Mesenchymal stem cell (in vitro differentiated cells and primary cell): ENCODE data around the gene INVS.

ENCODE experiments used
- DNase-seq: peaks from one replicate; pipeline ENCODE4 v3.0.0-alpha.2; 2013
- H2AFZ ChIP-seq: one replicate; pipeline ENCODE4 v1.6.1; 2013; ENCODE audit warnings: low read depth, mild to moderate bottlenecking, control low read depth, inconsistent platforms, low read length, moderate library complexity
- H2AK5ac ChIP-seq: 2 replicates; pipeline ENCODE4 v1.6.1; 2013; ENCODE audit warnings: low read length, moderate library complexity, mild to moderate bottlenecking, inconsistent platforms; ENCODE audit not compliant: severe bottlenecking
- H2BK120ac ChIP-seq: one replicate; pipeline ENCODE4 v1.6.1; 2013; ENCODE audit warnings: low read depth, mild to moderate bottlenecking, inconsistent platforms, low read length, moderate library complexity
- H2BK12ac ChIP-seq, 2 experiments: one replicate each; pipeline ENCODE4 v1.6.1; 2013; ENCODE audit warnings: inconsistent platforms in 2 of 2, low read length in 2 of 2, mild to moderate bottlenecking in 2 of 2, moderate library complexity in 2 of 2, control low read depth in 1 of 2
- H2BK15ac ChIP-seq: one replicate; pipeline ENCODE4 v1.6.1; 2013; ENCODE audit warnings: mild to moderate bottlenecking, low read depth, inconsistent platforms; ENCODE audit not compliant: poor library complexity, severe bottlenecking
- H2BK5ac ChIP-seq: 2 replicates; pipeline ENCODE4 v1.6.1; 2013; ENCODE audit warnings: low read depth, mild to moderate bottlenecking, low read length, control low read depth, inconsistent platforms; ENCODE audit not compliant: poor library complexity, severe bottlenecking
- H3K14ac ChIP-seq, 2 experiments: one replicate each; pipeline ENCODE4 v1.6.1; 2013; ENCODE audit warnings: inconsistent platforms in 2 of 2, low read length in 2 of 2, control low read depth in 1 of 2, mild to moderate bottlenecking in 1 of 2, moderate library complexity in 1 of 2
- H3K18ac ChIP-seq, 2 experiments: one replicate each; pipeline ENCODE4 v1.6.1; 2013; ENCODE audit warnings: inconsistent platforms in 2 of 2, low read length in 2 of 2, control low read depth in 1 of 2, low read depth in 1 of 2, mild to moderate bottlenecking in 1 of 2
- H3K23ac ChIP-seq, 2 experiments: one replicate each; pipeline ENCODE4 v1.6.1; 2013; ENCODE audit warnings: inconsistent platforms in 2 of 2, low read length in 2 of 2, mild to moderate bottlenecking in 2 of 2, moderate library complexity in 2 of 2, control low read depth in 1 of 2
- H3K27ac ChIP-seq: 2 replicates; pipeline ENCODE4 v1.5.1; 2013; ENCODE audit warnings: mild to moderate bottlenecking, moderate library complexity, low read length, control low read depth, inconsistent platforms; ENCODE audit not compliant: poor library complexity, severe bottlenecking
- H3K27me3 ChIP-seq, 2 experiments: 2 replicates each; pipeline versions ENCODE4 v1.6.1 to v1.7.0; 2013; ENCODE audit warnings: low read length in 2 of 2, mild to moderate bottlenecking in 2 of 2, moderate library complexity in 2 of 2, control low read depth in 1 of 2, inconsistent platforms in 1 of 2; ENCODE audit not compliant: control insufficient read depth in 1 of 2, insufficient read depth in 1 of 2
- H3K36me3 ChIP-seq, 2 experiments: 2 replicates each; pipeline versions ENCODE4 v1.6.1 to v1.7.0; 2013; ENCODE audit warnings: low read length in 2 of 2, control low read depth in 1 of 2, inconsistent platforms in 1 of 2, low read depth in 1 of 2, mild to moderate bottlenecking in 1 of 2; ENCODE audit not compliant: insufficient read depth in 2 of 2, control insufficient read depth in 1 of 2
- H3K4ac ChIP-seq, 2 experiments: one replicate each; pipeline ENCODE4 v1.6.1; 2013; ENCODE audit warnings: inconsistent platforms in 2 of 2, low read length in 2 of 2, mild to moderate bottlenecking in 2 of 2, moderate library complexity in 2 of 2, control low read depth in 1 of 2, low read depth in 1 of 2
- H3K4me1 ChIP-seq: 2 replicates; pipeline ENCODE4 v1.6.1; 2013; ENCODE audit warnings: low read depth, low read length, control low read depth; ENCODE audit not compliant: control insufficient read depth, insufficient read depth
- H3K4me2 ChIP-seq: 2 replicates; pipeline ENCODE4 v1.6.1; 2013; ENCODE audit warnings: low read length, mild to moderate bottlenecking, inconsistent platforms; ENCODE audit not compliant: poor library complexity, severe bottlenecking
- H3K4me3 ChIP-seq, 2 experiments: 2 replicates each; pipeline versions ENCODE4 v1.5.1 to v1.7.0; 2013; ENCODE audit warnings: low read length in 2 of 2, mild to moderate bottlenecking in 2 of 2, control low read depth in 1 of 2, low read depth in 1 of 2; ENCODE audit not compliant: insufficient read depth in 1 of 2
- H3K79me1 ChIP-seq: replicated peaks from 2 replicates; pipeline ENCODE4 v1.6.1; 2013; ENCODE audit warnings: mild to moderate bottlenecking, control low read depth, low read length, inconsistent platforms; ENCODE audit not compliant: poor library complexity, severe bottlenecking
- H3K9ac ChIP-seq: 2 replicates; pipeline ENCODE4 v1.7.0; 2013; ENCODE audit warnings: mild to moderate bottlenecking, low read length, moderate library complexity
- H3K9me3 ChIP-seq: 2 replicates; pipeline ENCODE4 v1.7.0; 2013; ENCODE audit warnings: mild to moderate bottlenecking, low read length; ENCODE audit not compliant: control insufficient read depth
- H4K8ac ChIP-seq: one replicate; pipeline ENCODE4 v1.6.1; 2013; ENCODE audit warnings: inconsistent platforms, mild to moderate bottlenecking, low read length, moderate library complexity
- H4K91ac ChIP-seq: one replicate; pipeline ENCODE4 v1.6.1; 2013; ENCODE audit warnings: mild to moderate bottlenecking, low read length, inconsistent platforms
- WGBS: methylation state at CpG from one replicate; pipeline ENCODE4 v1.1.7; 2013; ENCODE audit warnings: mixed read lengths; 5-methylcytosine and 5-hydroxymethylcytosine counted together

Gene INVS

DNA sequence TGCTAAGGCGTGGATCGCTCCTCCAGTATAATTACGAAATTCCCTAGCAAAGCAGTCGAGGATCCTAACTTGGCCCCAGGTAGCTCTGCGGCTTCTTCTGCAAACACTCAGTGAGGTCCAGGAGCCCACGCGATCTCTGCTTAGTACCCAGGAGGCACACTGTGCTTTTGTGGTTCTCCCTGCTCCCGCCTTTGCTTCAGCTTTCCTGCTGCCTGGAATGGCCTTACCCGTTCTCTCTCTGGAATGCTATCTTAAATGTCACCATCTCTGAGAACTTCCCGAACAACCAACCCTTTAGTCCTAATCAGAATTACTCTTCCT is 639 bp downstream of the INVS start:
- H3K27me3 ChIP-seq, result no peaks in the 10 kb centered on the region
- peak overlapping the region; percentile 11 for H3K27ac ChIP-seq
- H3K14ac ChIP-seq, result no peak overlapping the region
- H3K9me3 ChIP-seq, result no peaks in the 10 kb centered on the region
- H2BK5ac ChIP-seq, result no peak overlapping the region
- 20% methylated on average over 9 of the region's 10 CpGs for WGBS
- peak overlapping the region; percentile 54 for H2AFZ ChIP-seq
- no peak for DNase-seq
- no peak overlapping the region for H2BK120ac ChIP-seq
- no peak overlapping the region for H3K23ac ChIP-seq
- no peak overlapping the region for H4K91ac ChIP-seq
- peak overlapping the region; percentile 96 for H4K8ac ChIP-seq
- peaks cover 10% of the 10 kb centered on the region for H3K79me1 ChIP-seq
- H3K18ac ChIP-seq, result peak overlapping the region in 1 of 2 experiments; percentile 74
- H3K9ac ChIP-seq, result peak overlapping the region; percentile 97
- H3K4ac ChIP-seq, result peak overlapping the region in 1 of 2 experiments; percentile 35
- no peak overlapping the region for H2AK5ac ChIP-seq
- H3K36me3 ChIP-seq, result peaks cover 0 to 19% of the 10 kb centered on the region in 2 experiments
- no peak overlapping the region for H2BK15ac ChIP-seq
- H3K4me3 ChIP-seq, result peak overlapping the region; percentile 78 to 98
- H3K4me2 ChIP-seq, result peak overlapping the region; percentile 88
- peaks cover 2% of the 10 kb centered on the region for H3K4me1 ChIP-seq
- peak overlapping the region in 1 of 2 experiments; percentile 5 for H2BK12ac ChIP-seq

DNA sequence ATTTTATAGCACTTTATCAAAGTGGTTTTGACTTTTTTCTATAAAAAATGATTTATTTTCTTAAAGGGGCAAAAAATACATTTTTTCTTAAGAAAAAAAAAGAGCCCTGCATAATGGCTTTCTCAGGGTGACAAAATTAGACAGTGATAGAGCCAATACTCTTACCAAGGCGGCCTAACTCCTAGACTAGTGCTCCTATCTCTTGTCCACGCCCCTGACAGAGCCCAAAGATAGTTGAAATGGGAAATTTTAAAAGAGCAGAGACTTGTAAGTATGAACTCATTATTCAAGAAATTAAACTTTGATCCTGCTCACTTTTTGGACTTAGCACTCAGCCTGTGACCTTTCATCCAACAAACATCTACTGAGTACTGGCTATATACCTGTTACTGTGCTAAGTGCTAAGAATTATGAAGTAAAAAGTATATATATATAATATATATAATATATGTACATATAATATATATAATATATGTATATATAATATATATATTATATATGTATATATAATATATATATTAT is 1.2 kb downstream of the INVS start:
- Histone ChIP-seq H3K27me3 (no peaks in the 10 kb centered on the region), H2BK12ac (no peak overlapping the region), H3K4ac (no peak overlapping the region), H3K9me3 (no peaks in the 10 kb centered on the region), H3K79me1 (peaks cover 10% of the 10 kb centered on the region), H2AFZ (no peak overlapping the region), H3K18ac (no peak overlapping the region), H2AK5ac (no peak overlapping the region), H3K4me1 (peaks cover 2% of the 10 kb centered on the region), H3K4me3 (peak overlapping the region in 1 of 2 experiments; percentile 98), H4K8ac (no peak overlapping the region), H3K9ac (peak overlapping the region; percentile 97), H2BK120ac (no peak overlapping the region), H3K14ac (no peak overlapping the region), H3K36me3 (peaks cover 0 to 24% of the 10 kb centered on the region in 2 experiments), H2BK15ac (no peak overlapping the region), H2BK5ac (no peak overlapping the region), H3K23ac (no peak overlapping the region), H3K27ac (no peak overlapping the region), H3K4me2 (no peak overlapping the region), H4K91ac (no peak overlapping the region)
- no CpG with 5 or more reads among the region's 2 CpGs for WGBS
- no peak for DNase-seq

DNA sequence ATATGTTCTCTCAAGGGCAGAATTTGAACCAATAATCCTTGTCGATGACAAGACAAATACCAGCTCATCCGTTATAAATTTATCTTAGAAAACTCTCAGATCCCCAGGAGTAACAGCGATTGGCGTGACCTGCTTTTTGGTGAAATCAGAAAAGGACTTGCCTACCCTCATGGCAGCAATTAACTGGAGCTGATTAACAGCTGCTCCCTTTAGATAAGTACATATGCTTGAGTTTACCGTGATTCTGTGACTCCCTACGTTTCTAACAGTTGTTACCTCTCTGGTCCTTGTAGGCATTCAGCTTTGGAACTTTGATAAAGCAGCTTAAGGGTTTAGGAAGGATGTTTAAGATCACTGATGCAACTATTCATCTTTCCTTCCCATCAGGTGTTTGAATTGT is 2.6 kb downstream of the INVS start:
- no peak overlapping the region for H3K27ac ChIP-seq
- H3K9ac ChIP-seq, result no peak overlapping the region
- 95% methylated on average over 6 of the region's 6 CpGs for WGBS
- H2BK5ac ChIP-seq, result no peak overlapping the region
- DNase-seq, result no peak
- no peak overlapping the region for H4K8ac ChIP-seq
- H3K4me2 ChIP-seq, result no peak overlapping the region
- H3K18ac ChIP-seq, result no peak overlapping the region
- H3K27me3 ChIP-seq, result no peaks in the 10 kb centered on the region
- no peak overlapping the region for H3K14ac ChIP-seq
- no peak overlapping the region for H2BK120ac ChIP-seq
- H2AFZ ChIP-seq, result no peak overlapping the region
- H3K79me1 ChIP-seq, result peaks cover 12% of the 10 kb centered on the region
- H3K9me3 ChIP-seq, result no peaks in the 10 kb centered on the region
- no peak overlapping the region for H2AK5ac ChIP-seq
- H4K91ac ChIP-seq, result no peak overlapping the region
- H3K36me3 ChIP-seq, result peaks cover 0 to 38% of the 10 kb centered on the region in 2 experiments
- H3K4ac ChIP-seq, result no peak overlapping the region
- no peak overlapping the region for H3K4me3 ChIP-seq
- H2BK12ac ChIP-seq, result no peak overlapping the region
- peaks cover 2% of the 10 kb centered on the region for H3K4me1 ChIP-seq
- no peak overlapping the region for H3K23ac ChIP-seq
- H2BK15ac ChIP-seq, result no peak overlapping the region

DNA sequence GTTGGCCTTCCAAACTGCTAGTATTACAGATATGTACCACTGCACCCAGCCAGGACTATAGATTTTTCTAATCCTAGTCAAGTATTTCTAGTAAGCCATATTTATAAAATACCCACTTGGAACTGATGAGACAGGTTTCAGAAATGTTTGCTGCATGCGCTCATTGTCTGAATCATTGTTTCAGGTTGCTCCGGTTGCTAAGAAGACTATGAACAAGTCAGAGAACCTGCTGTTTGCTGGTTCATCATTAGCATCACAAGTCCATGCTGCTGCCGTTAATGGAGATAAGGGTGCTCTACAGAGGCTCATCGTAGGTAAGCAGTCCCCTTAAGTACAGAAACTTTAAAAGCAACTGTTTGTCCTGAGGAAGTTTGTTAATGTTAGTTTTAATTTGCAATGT is 5.3 kb downstream of the INVS start:
- no peak overlapping the region for H3K18ac ChIP-seq
- H2BK12ac ChIP-seq, result no peak overlapping the region
- H2BK5ac ChIP-seq, result no peak overlapping the region
- no peak overlapping the region for H2BK120ac ChIP-seq
- no peak for DNase-seq
- H3K36me3 ChIP-seq, result peaks cover 0 to 61% of the 10 kb centered on the region in 2 experiments
- H3K27me3 ChIP-seq, result no peaks in the 10 kb centered on the region
- no peaks in the 10 kb centered on the region for H3K9me3 ChIP-seq
- H2BK15ac ChIP-seq, result no peak overlapping the region
- no peak overlapping the region for H2AFZ ChIP-seq
- no peak overlapping the region for H3K4me3 ChIP-seq
- H3K9ac ChIP-seq, result no peak overlapping the region
- peak overlapping the region; percentile 54 for H3K27ac ChIP-seq
- no peak overlapping the region for H3K4ac ChIP-seq
- H3K4me1 ChIP-seq, result peaks cover 2% of the 10 kb centered on the region
- no peak overlapping the region for H4K91ac ChIP-seq
- H2AK5ac ChIP-seq, result no peak overlapping the region
- no peak overlapping the region for H3K23ac ChIP-seq
- 93% methylated on average over 4 of the region's 4 CpGs for WGBS
- no peak overlapping the region for H3K14ac ChIP-seq
- H3K4me2 ChIP-seq, result no peak overlapping the region
- peaks cover 14% of the 10 kb centered on the region for H3K79me1 ChIP-seq
- H4K8ac ChIP-seq, result no peak overlapping the region
